PC-9 (cell line): ENCODE results near the gene TGFB3.

ENCODE experiments used
- EZH2 ChIP-seq: fragments of 200-600 bp; sonication (generic); IDR thresholded peaks from 2 replicates; pipeline ENCODE4 v1.8.0; 2017; ENCODE audit warnings: antibody characterized with exemption, low read depth
- TF ChIP-seq, protein P1 (sequence below): fragments of 200-600 bp; sonication (generic); conservative IDR thresholded peaks from 2 replicates; pipeline ENCODE4 v1.6.1; 2017; ENCODE audit warnings: mixed run types, antibody characterized with exemption, mild to moderate bottlenecking, moderate library complexity

DNA sequence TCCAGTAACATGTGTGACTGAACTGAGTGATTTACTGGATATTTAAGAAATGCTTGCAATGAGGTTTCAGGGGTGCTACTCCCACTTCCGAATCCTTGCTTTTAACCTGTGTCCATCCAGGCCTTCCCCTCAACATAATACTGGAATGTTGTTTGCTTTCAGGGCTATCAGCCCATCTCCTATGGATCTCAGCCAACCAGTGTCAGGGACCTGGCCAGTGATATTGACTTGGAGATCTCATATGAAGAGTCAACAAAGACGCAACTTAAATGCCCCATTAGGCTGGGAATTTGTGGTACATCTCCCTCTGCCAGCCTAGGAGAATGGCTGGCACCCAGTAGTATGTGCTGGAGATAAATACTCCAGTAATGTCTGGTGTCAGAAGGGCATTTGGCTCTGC is 2.9 kb upstream of the TGFB3 start:
- TF ChIP-seq, protein P1, sequence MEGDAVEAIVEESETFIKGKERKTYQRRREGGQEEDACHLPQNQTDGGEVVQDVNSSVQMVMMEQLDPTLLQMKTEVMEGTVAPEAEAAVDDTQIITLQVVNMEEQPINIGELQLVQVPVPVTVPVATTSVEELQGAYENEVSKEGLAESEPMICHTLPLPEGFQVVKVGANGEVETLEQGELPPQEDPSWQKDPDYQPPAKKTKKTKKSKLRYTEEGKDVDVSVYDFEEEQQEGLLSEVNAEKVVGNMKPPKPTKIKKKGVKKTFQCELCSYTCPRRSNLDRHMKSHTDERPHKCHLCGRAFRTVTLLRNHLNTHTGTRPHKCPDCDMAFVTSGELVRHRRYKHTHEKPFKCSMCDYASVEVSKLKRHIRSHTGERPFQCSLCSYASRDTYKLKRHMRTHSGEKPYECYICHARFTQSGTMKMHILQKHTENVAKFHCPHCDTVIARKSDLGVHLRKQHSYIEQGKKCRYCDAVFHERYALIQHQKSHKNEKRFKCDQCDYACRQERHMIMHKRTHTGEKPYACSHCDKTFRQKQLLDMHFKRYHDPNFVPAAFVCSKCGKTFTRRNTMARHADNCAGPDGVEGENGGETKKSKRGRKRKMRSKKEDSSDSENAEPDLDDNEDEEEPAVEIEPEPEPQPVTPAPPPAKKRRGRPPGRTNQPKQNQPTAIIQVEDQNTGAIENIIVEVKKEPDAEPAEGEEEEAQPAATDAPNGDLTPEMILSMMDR: no peak
- TF ChIP-seq EZH2: no peak
